Neuron (in vitro differentiated cells): ENCODE measurements around the gene SDF2L1.

Experiments
- H2AFZ ChIP-seq: one replicate; pipeline ENCODE4 v1.6.1; 2013; ENCODE audit warnings: low read depth, mild to moderate bottlenecking, inconsistent platforms, low read length, moderate library complexity
- H3K27me3 ChIP-seq: one replicate; pipeline ENCODE4 v1.6.1; 2013; ENCODE audit warnings: low read length; ENCODE audit not compliant: insufficient read depth
- H3K36me3 ChIP-seq: one replicate; pipeline ENCODE4 v1.6.1; 2013; ENCODE audit warnings: low read length; ENCODE audit not compliant: insufficient read depth
- H3K4me1 ChIP-seq: one replicate; pipeline ENCODE4 v1.6.1; 2013; ENCODE audit warnings: low read length; ENCODE audit not compliant: insufficient read depth
- H3K4me3 ChIP-seq: 2 replicates; pipeline ENCODE4 v1.5.1; 2013; ENCODE audit warnings: mild to moderate bottlenecking, low read length, moderate library complexity
- H3K9me3 ChIP-seq: one replicate; pipeline ENCODE4 v1.6.1; 2013; ENCODE audit warnings: low read length

Gene SDF2L1

DNA sequence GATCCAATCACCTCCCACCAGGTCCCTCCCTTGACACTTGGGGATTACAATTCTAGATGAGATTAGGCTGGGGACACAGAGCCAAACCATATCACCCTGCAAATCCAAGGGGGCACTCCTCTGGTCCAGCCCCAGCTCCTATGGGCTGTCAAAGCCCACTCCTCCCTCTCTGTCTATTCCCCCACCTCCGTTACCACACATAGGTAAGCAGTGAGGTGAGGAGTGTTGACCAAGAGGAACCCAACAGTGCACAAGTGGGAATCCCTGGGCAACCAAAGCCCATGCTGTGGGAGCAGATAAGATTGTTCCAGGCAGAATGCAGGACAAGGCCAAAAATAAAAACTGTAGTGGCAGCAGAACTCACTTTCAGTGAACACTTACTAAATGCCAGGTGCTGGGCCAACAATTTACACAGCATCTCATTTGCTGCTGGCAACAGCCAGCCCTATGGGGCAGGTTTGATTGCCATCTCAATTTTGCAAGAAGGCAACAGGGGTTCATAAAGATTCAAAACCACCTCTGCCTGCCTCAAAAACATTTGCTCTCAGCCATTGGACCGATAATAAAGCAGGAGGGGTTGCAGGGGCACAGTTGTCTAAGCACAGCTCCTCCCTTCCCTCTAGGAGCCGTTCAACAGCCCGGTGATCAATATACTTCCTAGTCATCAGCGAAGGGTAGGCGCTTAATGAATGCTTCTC is 8.9 kb downstream of the SDF2L1 start:
- Histone ChIP-seq H3K4me1 (peaks cover 29% of the 10 kb centered on the region), H3K27me3 (no peaks in the 10 kb centered on the region), H3K36me3 (peaks cover 24% of the 10 kb centered on the region), H3K4me3 (peak overlapping the region; percentile 94), H2AFZ (peak overlapping the region; percentile 87), H3K9me3 (no peaks in the 10 kb centered on the region)

DNA sequence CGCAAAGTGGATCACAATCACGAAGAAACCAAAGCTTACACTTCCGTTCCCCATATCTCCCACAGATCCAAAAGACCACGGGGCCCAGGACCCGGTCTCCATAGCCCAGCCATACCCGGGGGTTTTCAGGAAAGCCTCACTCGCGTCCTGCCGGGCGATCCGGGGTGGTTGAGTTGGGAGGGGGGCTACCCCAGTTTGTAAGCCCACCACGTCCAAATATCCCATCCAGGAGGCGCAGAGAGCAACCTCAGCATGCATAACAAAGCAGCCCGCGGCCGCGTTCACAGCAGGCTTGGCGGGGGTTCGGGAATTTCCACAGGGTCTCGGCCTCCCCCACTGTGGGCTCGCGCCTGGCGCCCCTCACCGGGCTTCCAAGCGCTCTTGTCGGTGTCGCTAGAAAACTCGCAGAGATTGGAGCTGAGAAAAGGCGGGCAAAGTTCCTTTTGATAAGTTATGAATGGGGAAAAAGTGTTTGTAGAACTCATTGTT is 9.5 kb downstream of the SDF2L1 start:
- H2AFZ ChIP-seq, result peak overlapping the region; percentile 87
- H3K4me1 ChIP-seq, result peaks cover 26% of the 10 kb centered on the region
- H3K4me3 ChIP-seq, result peak overlapping the region; percentile 94
- H3K36me3 ChIP-seq, result peaks cover 24% of the 10 kb centered on the region
- no peaks in the 10 kb centered on the region for H3K27me3 ChIP-seq
- H3K9me3 ChIP-seq, result no peaks in the 10 kb centered on the region

DNA sequence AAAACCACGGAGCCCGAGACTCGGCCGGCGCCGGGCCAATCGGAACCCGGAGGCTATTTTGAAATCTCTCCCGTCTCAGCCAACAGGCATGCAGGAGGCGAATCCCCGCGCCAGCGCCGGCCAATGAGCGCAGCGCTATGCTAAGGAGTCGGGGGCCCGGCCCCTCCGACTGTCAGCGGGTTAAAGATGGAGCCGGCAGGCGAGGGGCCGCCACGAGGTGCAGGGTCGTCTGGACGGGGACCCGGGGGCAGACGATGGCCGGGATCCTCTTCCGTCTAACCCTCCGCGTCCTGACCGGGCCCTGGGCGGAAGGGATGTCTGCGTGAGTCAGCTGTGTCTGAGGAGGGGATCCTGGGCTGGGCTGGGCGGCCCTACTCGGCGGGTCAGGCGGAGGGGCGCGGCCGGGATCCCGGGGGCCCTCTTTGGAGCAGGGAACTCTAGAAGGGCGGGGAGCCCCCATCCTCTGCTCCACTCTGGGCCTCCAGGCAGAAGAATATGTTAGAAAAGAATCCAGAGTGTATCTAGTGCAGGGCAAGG is 10.0 kb downstream of the SDF2L1 start:
- Histone ChIP-seq H3K4me1 (peaks cover 28% of the 10 kb centered on the region), H3K9me3 (no peaks in the 10 kb centered on the region), H3K4me3 (peak overlapping the region; percentile 94), H3K36me3 (peaks cover 23% of the 10 kb centered on the region), H3K27me3 (no peaks in the 10 kb centered on the region), H2AFZ (peak overlapping the region; percentile 87)

DNA sequence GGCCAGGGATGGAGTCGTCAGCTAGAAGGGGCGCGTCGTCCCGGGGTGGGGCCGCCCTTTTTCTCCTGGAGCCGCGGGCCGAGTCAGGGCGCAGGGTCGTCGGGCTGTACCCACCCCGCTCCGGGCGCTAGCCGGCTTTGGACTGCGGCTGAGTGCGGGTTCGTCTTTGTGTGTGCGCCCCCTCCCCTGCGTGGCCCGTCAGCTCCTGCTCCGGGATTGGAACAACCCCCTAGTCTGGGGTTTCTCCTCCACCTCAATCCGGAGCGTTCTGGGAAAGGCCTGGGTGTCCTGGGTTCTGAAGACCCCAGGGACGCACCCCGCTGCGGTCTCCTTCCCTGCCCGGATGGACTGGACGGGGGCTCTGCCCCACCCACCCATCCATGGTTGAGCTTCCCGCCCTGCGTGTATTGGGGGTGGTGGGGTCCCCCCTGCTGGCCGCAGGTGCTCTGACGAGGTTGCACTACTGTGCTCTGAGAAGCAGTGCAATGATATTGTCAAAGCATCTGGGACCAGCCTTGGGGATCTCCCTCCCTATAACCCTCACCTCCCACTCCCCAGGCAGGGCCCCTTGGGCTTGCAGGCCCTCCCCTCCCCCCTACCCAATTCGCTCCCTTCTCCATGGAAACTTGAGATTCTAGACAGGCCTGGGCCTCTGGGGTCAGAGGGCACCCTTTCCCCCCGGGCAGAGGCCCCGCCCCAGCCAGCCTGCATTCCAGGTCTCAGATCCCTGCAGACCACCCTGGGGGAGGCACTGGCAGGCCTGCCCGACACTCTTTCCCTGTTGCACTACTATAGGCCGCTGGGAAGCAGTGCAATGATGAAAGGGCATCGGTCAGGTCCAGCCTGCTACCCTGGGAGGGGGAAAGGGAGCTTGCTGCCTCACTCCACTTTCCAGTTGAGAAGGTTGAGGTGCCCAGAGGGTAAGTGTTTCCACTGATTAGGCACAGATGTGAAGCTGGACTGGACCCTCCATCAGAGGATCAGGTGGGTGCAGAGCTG is 10.7 kb downstream of the SDF2L1 start:
- H3K9me3 ChIP-seq, result no peaks in the 10 kb centered on the region
- peaks cover 21% of the 10 kb centered on the region for H3K36me3 ChIP-seq
- H3K27me3 ChIP-seq, result no peaks in the 10 kb centered on the region
- peak overlapping the region; percentile 94 for H3K4me3 ChIP-seq
- H3K4me1 ChIP-seq, result peaks cover 30% of the 10 kb centered on the region
- H2AFZ ChIP-seq, result peak overlapping the region; percentile 87

DNA sequence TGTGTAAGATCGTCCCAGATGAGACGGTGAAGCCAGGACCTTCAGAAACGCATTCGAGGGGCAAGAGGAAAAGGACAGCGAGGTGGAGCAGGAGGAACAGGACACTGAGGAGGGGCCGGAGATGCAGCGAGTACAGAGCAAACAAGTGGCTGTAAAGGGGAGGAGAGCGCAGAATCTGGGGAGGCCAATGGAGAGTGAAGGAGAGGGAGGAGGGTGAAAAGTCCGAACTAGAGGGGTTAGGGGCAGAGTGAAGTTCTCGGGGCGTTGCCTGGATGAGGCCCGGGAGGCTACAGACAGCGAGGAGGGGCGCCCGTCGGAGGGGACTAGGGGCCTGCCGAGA is 14.9 kb downstream of the SDF2L1 start:
- no peak overlapping the region for H3K4me3 ChIP-seq
- peak overlapping the region; percentile 62 for H2AFZ ChIP-seq
- peaks cover 23% of the 10 kb centered on the region for H3K4me1 ChIP-seq
- no peaks in the 10 kb centered on the region for H3K9me3 ChIP-seq
- H3K27me3 ChIP-seq, result no peaks in the 10 kb centered on the region
- peaks cover 17% of the 10 kb centered on the region for H3K36me3 ChIP-seq

DNA sequence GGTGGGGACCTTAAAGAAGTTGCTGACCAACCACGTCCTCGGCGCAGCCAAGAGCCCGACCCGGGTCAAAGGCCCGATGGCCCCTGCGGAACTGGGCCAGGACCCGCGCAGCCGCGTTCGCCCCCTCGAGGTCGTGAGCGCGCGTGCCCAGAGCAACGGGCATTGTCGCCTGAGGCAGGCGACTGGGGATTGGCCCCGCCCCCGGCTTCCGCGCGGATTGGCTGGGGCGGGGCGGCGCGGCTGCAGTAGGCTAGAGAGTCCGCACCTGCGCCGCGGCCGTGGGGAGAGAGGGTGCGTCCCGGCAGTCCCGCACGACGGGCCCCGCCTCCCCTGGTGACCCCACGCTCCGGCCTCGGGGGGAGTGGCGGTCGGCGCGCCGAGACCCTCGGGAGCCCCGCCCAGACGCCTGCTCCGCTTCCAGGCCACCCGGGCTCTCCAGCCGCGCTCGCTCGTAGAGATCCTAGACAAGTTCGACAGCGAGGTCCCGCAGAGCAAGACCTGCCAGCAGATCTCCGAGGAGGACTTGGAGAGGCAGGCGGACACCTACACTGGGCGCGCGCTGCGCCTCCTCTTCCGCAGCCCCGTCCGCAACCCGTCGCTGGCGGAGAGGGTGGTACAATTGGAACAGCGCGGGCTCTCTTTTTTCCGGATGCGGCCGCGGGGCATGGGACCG is 15.4 kb downstream of the SDF2L1 start:
- Histone ChIP-seq H3K36me3 (peaks cover 17% of the 10 kb centered on the region), H3K4me1 (peaks cover 23% of the 10 kb centered on the region), H3K9me3 (no peaks in the 10 kb centered on the region), H3K27me3 (no peaks in the 10 kb centered on the region), H3K4me3 (peak overlapping the region; percentile 45), H2AFZ (peak overlapping the region; percentile 62)

DNA sequence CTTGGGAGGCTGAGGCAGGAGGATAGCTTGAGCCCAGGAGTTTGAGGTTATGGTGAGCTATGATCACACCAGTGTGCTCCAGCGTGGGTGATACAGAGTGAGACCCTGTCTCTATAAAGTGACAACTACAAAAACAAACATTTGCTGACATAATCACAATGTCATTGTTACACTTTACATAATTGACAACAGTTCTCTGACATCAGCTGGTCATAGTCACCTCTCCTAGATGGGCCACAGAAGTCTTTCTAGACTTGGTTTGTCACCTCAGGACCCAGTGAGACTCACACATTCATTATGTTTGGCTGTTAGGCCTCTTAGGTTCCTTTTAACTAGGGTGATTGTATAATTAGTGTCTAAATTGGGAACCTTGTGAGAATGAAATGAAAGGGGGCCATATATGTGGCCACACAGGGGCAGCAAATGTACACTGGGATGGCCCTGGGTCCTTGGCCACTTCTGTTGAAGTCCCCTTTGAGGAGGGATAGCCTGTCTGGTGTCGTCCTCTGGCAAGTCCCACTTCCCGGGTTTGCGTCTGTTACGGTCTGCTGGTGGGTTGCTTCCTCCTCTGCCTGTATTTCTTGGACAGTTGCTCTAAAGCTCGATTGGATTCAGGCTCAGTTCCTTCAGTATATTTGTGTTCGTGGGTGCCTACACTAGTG is 17.9 kb downstream of the SDF2L1 start:
- Histone ChIP-seq H3K36me3 (no peaks in the 10 kb centered on the region), H3K4me3 (no peak overlapping the region), H3K4me1 (peaks cover 12% of the 10 kb centered on the region), H2AFZ (no peak overlapping the region), H3K27me3 (no peaks in the 10 kb centered on the region), H3K9me3 (no peaks in the 10 kb centered on the region)

DNA sequence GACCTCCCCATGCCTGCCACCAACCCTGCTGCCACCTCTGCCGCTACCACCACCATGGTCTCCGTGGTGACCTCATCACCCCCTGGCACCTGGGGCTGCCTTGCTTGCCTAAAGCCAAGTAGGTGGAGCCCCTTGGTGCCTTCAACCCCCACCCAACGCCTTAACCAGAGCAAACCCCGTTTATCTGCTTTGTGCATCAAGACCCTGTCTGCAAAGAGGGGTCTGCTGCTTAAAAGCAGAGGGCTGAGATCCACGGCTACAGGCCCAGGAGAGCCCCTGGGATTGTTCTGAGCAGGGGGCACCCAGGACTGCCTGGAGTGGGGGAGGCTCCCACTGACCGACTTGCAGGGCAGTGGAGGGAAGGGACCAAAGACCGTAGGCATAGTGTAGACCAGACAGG is 18.8 kb downstream of the SDF2L1 start:
- peaks cover 12% of the 10 kb centered on the region for H3K4me1 ChIP-seq
- no peaks in the 10 kb centered on the region for H3K27me3 ChIP-seq
- no peak overlapping the region for H2AFZ ChIP-seq
- H3K9me3 ChIP-seq, result no peaks in the 10 kb centered on the region
- no peak overlapping the region for H3K4me3 ChIP-seq
- no peaks in the 10 kb centered on the region for H3K36me3 ChIP-seq

DNA sequence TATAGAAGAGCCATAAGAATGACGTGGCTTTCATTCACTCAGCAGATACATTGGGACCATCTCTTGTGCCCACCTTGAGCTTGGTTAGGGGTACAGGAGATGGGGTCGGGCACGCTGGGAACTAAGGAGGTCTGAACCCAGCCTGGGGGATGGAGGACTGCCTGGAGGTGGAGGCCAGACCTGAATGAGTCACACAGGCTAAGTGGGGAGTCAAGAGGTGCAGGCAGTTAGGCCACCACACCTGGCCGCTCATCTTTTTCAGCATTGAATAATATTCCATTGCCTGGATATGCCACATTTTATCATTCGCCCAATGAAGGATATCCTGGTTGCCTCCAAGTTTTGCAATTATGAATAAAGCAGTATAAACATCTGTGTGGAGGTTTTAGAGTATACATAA is 19.9 kb downstream of the SDF2L1 start:
- H2AFZ ChIP-seq, result no peak overlapping the region
- H3K9me3 ChIP-seq, result no peaks in the 10 kb centered on the region
- H3K36me3 ChIP-seq, result no peaks in the 10 kb centered on the region
- no peaks in the 10 kb centered on the region for H3K27me3 ChIP-seq
- peaks cover 10% of the 10 kb centered on the region for H3K4me1 ChIP-seq
- H3K4me3 ChIP-seq, result no peak overlapping the region

DNA sequence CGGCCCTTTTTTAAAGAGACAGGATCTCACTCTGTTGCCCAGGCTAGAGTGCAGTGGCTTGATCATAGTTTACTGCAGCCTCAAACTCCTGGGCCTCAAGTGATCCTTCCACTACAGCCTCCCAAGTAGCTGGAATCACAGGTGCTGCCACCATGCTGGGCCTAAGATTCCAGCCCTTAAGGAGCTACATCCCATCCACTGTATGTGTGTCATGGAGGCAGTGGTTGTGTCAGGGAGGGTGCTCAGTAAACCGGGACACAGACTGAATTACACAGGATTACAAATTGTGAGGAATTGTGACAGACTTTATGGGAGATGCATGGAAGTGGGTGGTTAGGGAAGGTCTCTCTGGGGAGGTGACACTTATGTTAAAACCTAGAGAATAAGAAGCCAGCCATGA is 21.6 kb downstream of the SDF2L1 start:
- Histone ChIP-seq H3K4me3 (no peak overlapping the region), H3K9me3 (no peaks in the 10 kb centered on the region), H3K27me3 (no peaks in the 10 kb centered on the region), H2AFZ (no peak overlapping the region), H3K36me3 (no peaks in the 10 kb centered on the region), H3K4me1 (peaks cover 2% of the 10 kb centered on the region)

DNA sequence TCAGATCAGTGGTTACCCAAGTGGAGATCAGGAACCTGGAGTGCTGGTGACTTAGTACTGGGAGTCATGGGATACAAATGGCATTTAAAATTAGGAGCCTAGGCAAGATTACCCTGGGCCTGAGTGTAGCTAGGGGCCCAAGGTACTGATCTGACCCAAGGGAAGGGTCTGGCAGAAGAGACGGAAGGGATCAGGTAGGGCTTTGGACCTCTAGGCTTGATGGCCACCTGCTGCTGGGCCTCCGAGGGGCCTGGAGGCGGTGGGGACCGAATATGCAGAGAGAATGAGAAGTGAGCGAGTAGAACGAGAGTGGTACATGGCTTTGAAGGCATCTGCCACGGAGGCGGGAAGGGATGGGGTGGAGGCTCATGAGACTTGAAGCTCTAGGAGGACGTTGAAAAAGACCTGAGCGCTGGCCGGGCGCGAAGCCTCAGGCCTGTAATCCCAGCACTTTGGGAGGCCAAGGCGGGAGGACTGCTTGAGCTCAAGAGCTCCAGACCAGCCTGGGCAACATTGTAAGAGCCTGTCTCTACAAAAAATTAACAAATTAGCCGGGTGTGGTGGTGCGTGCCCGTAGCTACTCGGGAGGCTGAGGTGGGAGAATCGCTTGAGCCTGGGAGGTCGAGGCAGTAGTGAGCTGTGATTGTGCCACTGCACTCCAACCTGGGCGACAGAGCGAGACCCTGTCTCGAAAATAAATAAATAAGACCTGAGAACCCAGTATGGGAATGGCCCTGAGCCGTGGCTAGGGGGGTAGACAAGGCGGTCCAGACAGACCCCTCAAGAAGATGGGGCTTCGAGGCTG is 23.1 kb downstream of the SDF2L1 start:
- Histone ChIP-seq H3K9me3 (no peaks in the 10 kb centered on the region), H3K27me3 (no peaks in the 10 kb centered on the region), H2AFZ (peak overlapping the region; percentile 65), H3K4me3 (peak overlapping the region; percentile 74), H3K4me1 (peaks cover 2% of the 10 kb centered on the region), H3K36me3 (peaks cover 3% of the 10 kb centered on the region)

DNA sequence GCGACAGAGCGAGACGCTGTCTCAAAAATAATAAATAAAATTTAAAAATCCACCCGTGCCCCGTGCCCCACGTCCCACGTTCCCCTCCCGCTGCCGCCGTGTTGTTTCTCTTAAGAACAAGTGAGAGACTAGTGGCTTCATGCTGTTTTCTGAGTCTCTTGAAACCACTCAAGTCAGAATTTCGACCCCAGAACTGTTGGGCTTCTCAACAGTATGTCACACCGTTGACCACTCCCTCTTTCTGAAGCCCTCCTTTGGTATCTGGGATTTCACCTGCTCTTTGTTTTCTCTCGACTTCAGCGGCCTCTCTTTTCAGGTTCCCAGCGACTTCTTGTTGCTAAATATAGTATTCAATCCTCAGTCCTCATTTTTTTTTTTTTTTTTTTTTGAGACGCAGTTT is 24.7 kb downstream of the SDF2L1 start:
- Histone ChIP-seq H3K4me1 (peaks cover 2% of the 10 kb centered on the region), H3K27me3 (no peaks in the 10 kb centered on the region), H2AFZ (peak overlapping the region; percentile 65), H3K9me3 (no peaks in the 10 kb centered on the region), H3K4me3 (peak overlapping the region; percentile 74), H3K36me3 (peaks cover 17% of the 10 kb centered on the region)
